Activated CD4-positive, alpha-beta T cell treated with anti-CD3 and anti-CD28 coated beads, Interleukin-2, amount 10 ng/mL, durations not matched to agents 7 days and 5 days (primary cell): ENCODE results near the gene AMPD3. TPM values are rescaled to one million over a fixed set of nuclear protein-coding genes. Genes with fewer than 3 reads are reported as not detected.

Source experiments
- CTCF ChIA-PET: fragments of 350-600 bp; sonication (Branson Sonifier 250); formaldehyde crosslinking; loops from one replicate; lab custom pipeline; 2021; ENCODE audit warnings: antibody characterized with exemption; lab: Charles Lee
- POLR2A ChIA-PET: fragments of 350-600 bp; sonication (Branson Sonifier 250); formaldehyde crosslinking; loops from one replicate; lab custom pipeline; 2021; ENCODE audit warnings: antibody characterized with exemption; lab: Charles Lee
- DNase-seq: peaks from one replicate; pipeline ENCODE4 v3.0.0-alpha.2; 2020
- H3K27ac Mint-ChIP-seq: one replicate; pipeline ENCODE4 v1.8.0; 2021; ENCODE audit warnings: mild to moderate bottlenecking, moderate library complexity, mixed read lengths
- H3K27me3 Mint-ChIP-seq: one replicate; pipeline ENCODE4 v1.8.0; 2021; ENCODE audit warnings: mixed read lengths
- H3K36me3 Mint-ChIP-seq: one replicate; pipeline ENCODE4 v1.8.0; 2021; ENCODE audit warnings: low read depth, mixed read lengths
- H3K4me1 Mint-ChIP-seq: one replicate; pipeline ENCODE4 v1.8.0; 2021; ENCODE audit warnings: mixed read lengths
- H3K4me3 Mint-ChIP-seq: one replicate; pipeline ENCODE4 v1.8.0; 2021; ENCODE audit warnings: mild to moderate bottlenecking, moderate library complexity, mixed read lengths
- H3K9me3 Mint-ChIP-seq: one replicate; pipeline ENCODE4 v1.8.0; 2021; ENCODE audit warnings: mixed read lengths
- total RNA-seq, 2 experiments: library from RNA; stranded (reverse); gene quantifications; one replicate each; pipeline ENCODE4 v1.2.3, GENCODE V29; 2021

Gene AMPD3
- total RNA-seq, 2 experiments from 2014 or later, result 20.3 to 20.8 TPM

- Mint-ChIP-seq H3K4me3 (no peak overlapping the region), H3K27me3 (no peaks in the 10 kb centered on the region), H3K27ac (no peak overlapping the region), H3K36me3 (peaks cover 32% of the 10 kb centered on the region), H3K9me3 (no peaks in the 10 kb centered on the region), H3K4me1 (no peaks in the 10 kb centered on the region)
- DNase-seq, result no peak
- POLR2A ChIA-PET, result no interaction called here
- CTCF ChIA-PET, result interaction anchor here (1.2 kb wide), 1 partner anchor 127 kb away, joined by 3 read pairs; no protein-coding TSS in a partner anchor
These were observed 50.4 kb downstream of the AMPD3 start for GRCh38 chr11:10505278-10506007.

DNA sequence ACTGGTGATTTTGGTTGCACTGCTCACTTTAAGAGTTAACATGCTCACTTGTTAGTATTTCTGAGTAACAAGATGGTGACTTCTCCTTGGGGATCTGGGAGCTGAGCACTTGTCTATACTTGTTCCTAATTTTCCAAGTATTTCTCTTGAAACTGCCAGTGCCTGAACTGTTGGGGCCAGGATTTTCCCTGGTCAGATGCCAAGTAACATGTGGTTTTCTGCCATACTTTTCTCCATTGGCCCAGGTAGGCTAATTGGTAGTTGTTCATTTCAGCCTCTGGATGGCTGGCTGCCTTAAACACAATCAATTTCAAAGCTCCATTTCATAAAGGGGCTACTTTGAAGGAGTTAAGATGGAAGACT lies 50.9 kb downstream of the AMPD3 start:
- Mint-ChIP-seq H3K9me3 (no peaks in the 10 kb centered on the region), H3K27ac (no peak overlapping the region), H3K4me3 (no peak overlapping the region), H3K27me3 (no peaks in the 10 kb centered on the region), H3K4me1 (no peaks in the 10 kb centered on the region), H3K36me3 (peaks cover 30% of the 10 kb centered on the region)
- no peak for DNase-seq
- POLR2A ChIA-PET, result no interaction called here
- CTCF ChIA-PET, result interaction anchor here (1.2 kb wide), 1 partner anchor 127 kb away, joined by 3 read pairs; no protein-coding TSS in a partner anchor

DNA sequence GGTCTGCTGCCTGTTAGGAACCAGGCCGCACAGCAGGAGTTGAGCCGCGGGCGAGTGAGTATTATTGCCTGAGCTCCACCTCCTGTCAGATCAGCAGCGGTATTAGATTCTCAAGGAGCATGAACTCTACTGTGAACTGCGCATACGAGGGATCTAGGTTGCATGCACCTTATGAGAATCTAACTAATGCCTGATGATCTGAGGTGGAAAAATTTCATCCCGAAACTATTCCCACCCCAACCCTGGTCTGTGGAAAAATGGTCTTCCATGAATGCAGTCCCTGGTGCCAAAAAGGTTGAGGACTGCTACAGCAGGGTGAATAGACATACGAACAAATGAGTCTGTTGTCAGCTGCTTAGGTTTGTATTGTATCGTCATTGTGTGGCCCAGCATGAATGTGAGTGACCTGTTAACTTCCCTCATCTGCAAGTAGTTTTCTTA lies 56.1 kb downstream of the AMPD3 start:
- H3K9me3 Mint-ChIP-seq, result no peaks in the 10 kb centered on the region
- peaks cover 7% of the 10 kb centered on the region for H3K36me3 Mint-ChIP-seq
- ChIA-PET CTCF (interaction anchor here (0.6 to 1.2 kb wide), 2 partner anchors 19 to 30 kb away, joined by 3 to 4 read pairs; partner anchors contain the start of gene RNF141), POLR2A (no interaction called here)
- H3K27ac Mint-ChIP-seq, result no peak overlapping the region
- DNase-seq, result no peak
- no peaks in the 10 kb centered on the region for H3K27me3 Mint-ChIP-seq
- H3K4me1 Mint-ChIP-seq, result peaks cover 7% of the 10 kb centered on the region
- H3K4me3 Mint-ChIP-seq, result no peak overlapping the region

- Mint-ChIP-seq H3K4me1 (peaks cover 7% of the 10 kb centered on the region), H3K9me3 (no peaks in the 10 kb centered on the region), H3K4me3 (no peak overlapping the region), H3K36me3 (peaks cover 10% of the 10 kb centered on the region), H3K27ac (no peak overlapping the region), H3K27me3 (no peaks in the 10 kb centered on the region)
- no peak for DNase-seq
- POLR2A ChIA-PET, result no interaction called here
- CTCF ChIA-PET, result no interaction called here
These were observed 59.1 kb downstream of the AMPD3 start for GRCh38 chr11:10514202-10514601.

GRCh38 chr11:10514709-10515108 lies 59.6 kb downstream of the AMPD3 start:
- peaks cover 12% of the 10 kb centered on the region for H3K36me3 Mint-ChIP-seq
- no peaks in the 10 kb centered on the region for H3K9me3 Mint-ChIP-seq
- DNase-seq, result no peak
- no peak overlapping the region for H3K27ac Mint-ChIP-seq
- ChIA-PET CTCF (no interaction called here), POLR2A (no interaction called here)
- no peak overlapping the region for H3K4me3 Mint-ChIP-seq
- H3K4me1 Mint-ChIP-seq, result peaks cover 7% of the 10 kb centered on the region
- no peaks in the 10 kb centered on the region for H3K27me3 Mint-ChIP-seq

DNA sequence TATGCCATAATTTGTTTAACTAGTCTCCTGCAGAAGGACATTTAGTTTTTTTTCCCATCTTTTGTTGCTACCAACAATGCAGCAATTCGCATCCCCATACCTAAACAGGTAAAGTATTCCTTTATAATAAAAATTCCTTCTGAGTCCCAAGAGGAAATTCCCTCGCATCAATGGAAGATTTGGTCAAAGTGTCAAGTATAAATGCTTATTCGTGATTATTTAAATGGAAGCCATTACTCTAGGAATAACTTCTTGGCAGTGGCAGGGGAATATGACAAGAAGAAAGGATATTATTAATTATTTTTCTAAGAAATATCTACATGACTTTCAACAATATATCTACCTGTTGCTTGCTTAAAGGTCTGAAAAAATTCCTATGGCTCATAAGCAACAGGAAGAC lies 60.4 kb downstream of the AMPD3 start:
- POLR2A ChIA-PET, result no interaction called here
- H3K4me1 Mint-ChIP-seq, result peaks cover 7% of the 10 kb centered on the region

GRCh38 chr11:10518123-10518522 lies 63.1 kb downstream of the AMPD3 start:
- CTCF ChIA-PET, result interaction anchor here (2.9 kb wide), 1 partner anchor 23 kb away, joined by 9 read pairs; the partner anchor contains the start of gene RNF141
- peaks cover 2% of the 10 kb centered on the region for H3K4me1 Mint-ChIP-seq
- POLR2A ChIA-PET, result interaction anchor here (0.7 kb wide), 1 partner anchor 16 kb away, joined by 4 read pairs; no protein-coding TSS in a partner anchor
- no peaks in the 10 kb centered on the region for H3K27me3 Mint-ChIP-seq
- no peaks in the 10 kb centered on the region for H3K9me3 Mint-ChIP-seq
- no peak overlapping the region for H3K4me3 Mint-ChIP-seq
- no peak for DNase-seq
- no peak overlapping the region for H3K27ac Mint-ChIP-seq
- H3K36me3 Mint-ChIP-seq, result peaks cover 19% of the 10 kb centered on the region

More for the DNA sequence above, 60.4 kb downstream of the AMPD3 start:
- Mint-ChIP-seq H3K9me3 (no peaks in the 10 kb centered on the region), H3K27ac (no peak overlapping the region), H3K36me3 (peaks cover 13% of the 10 kb centered on the region), H3K27me3 (no peaks in the 10 kb centered on the region), H3K4me3 (no peak overlapping the region)
- CTCF ChIA-PET, result no interaction called here
- DNase-seq, result no peak

- no peaks in the 10 kb centered on the region for H3K27me3 Mint-ChIP-seq
- no peaks in the 10 kb centered on the region for H3K4me1 Mint-ChIP-seq
- ChIA-PET POLR2A (no interaction called here), CTCF (interaction anchor here (1.1 to 2.9 kb wide), 2 partner anchors 9 to 22 kb away, joined by 3 to 9 read pairs; partner anchors contain the start of gene RNF141)
- no peak overlapping the region for H3K27ac Mint-ChIP-seq
- DNase-seq, result no peak
- peaks cover 20% of the 10 kb centered on the region for H3K36me3 Mint-ChIP-seq
- H3K4me3 Mint-ChIP-seq, result no peak overlapping the region
- no peaks in the 10 kb centered on the region for H3K9me3 Mint-ChIP-seq
These were observed 63.8 kb downstream of the AMPD3 start for GRCh38 chr11:10518891-10519290.

GRCh38 chr11:10519630-10520029 lies 64.6 kb downstream of the AMPD3 start:
- H3K27ac Mint-ChIP-seq, result no peak overlapping the region
- no peak for DNase-seq
- peaks cover 23% of the 10 kb centered on the region for H3K36me3 Mint-ChIP-seq
- no peaks in the 10 kb centered on the region for H3K27me3 Mint-ChIP-seq
- CTCF ChIA-PET, result interaction anchor here (1.1 to 2.9 kb wide), 2 partner anchors 9 to 22 kb away, joined by 3 to 9 read pairs; partner anchors contain the start of gene RNF141
- H3K9me3 Mint-ChIP-seq, result no peaks in the 10 kb centered on the region
- H3K4me1 Mint-ChIP-seq, result no peaks in the 10 kb centered on the region
- H3K4me3 Mint-ChIP-seq, result no peak overlapping the region
- POLR2A ChIA-PET, result no interaction called here

- CTCF ChIA-PET, result interaction anchor here (0.6 to 2.9 kb wide), 4 partner anchors 10 to 1376 kb away, joined by 3 to 9 read pairs (median 6); partner anchors contain the start of gene RNF141
- Mint-ChIP-seq H3K4me3 (no peak overlapping the region), H3K9me3 (no peaks in the 10 kb centered on the region), H3K27me3 (no peaks in the 10 kb centered on the region), H3K27ac (no peak overlapping the region), H3K4me1 (no peaks in the 10 kb centered on the region), H3K36me3 (peaks cover 26% of the 10 kb centered on the region)
- POLR2A ChIA-PET, result no interaction called here
- DNase-seq, result no peak
These were observed 65.5 kb downstream of the AMPD3 start for GRCh38 chr11:10520562-10520961.

DNA sequence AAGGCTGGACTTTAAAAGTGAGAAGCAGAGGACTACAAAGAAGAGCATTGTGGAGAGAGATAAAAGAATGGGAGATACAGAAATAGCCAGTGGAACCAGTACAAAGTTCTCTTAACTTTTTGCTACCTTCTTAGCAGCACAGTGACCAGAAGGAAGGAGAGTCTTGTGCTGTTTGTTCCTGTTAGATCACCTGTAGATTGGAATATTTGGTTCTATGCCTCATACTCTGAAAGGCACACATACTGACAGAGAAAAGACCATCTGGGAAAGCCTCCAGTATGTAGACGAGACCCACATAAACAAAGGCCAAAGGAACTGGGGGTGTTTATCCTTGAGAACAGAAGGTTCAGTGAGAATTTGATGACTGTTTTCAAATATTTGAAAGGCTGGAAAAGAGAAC lies 67.2 kb downstream of the AMPD3 start:
- CTCF ChIA-PET, result no interaction called here
- DNase-seq, result no peak
- no peak overlapping the region for H3K27ac Mint-ChIP-seq
- H3K4me1 Mint-ChIP-seq, result peaks cover 9% of the 10 kb centered on the region
- POLR2A ChIA-PET, result no interaction called here
- no peak overlapping the region for H3K4me3 Mint-ChIP-seq
- H3K27me3 Mint-ChIP-seq, result no peaks in the 10 kb centered on the region
- peaks cover 26% of the 10 kb centered on the region for H3K36me3 Mint-ChIP-seq
- H3K9me3 Mint-ChIP-seq, result no peaks in the 10 kb centered on the region

- no peaks in the 10 kb centered on the region for H3K9me3 Mint-ChIP-seq
- POLR2A ChIA-PET, result no interaction called here
- H3K27ac Mint-ChIP-seq, result no peak overlapping the region
- H3K4me1 Mint-ChIP-seq, result peaks cover 13% of the 10 kb centered on the region
- no peaks in the 10 kb centered on the region for H3K27me3 Mint-ChIP-seq
- CTCF ChIA-PET, result interaction anchor here (1.1 kb wide), 2 partner anchors 8 to 18 kb away, joined by 3 read pairs; partner anchors contain the start of gene RNF141
- H3K4me3 Mint-ChIP-seq, result no peak overlapping the region
- DNase-seq, result no peak
- peaks cover 28% of the 10 kb centered on the region for H3K36me3 Mint-ChIP-seq
These were observed 67.9 kb downstream of the AMPD3 start for GRCh38 chr11:10522921-10523320.

DNA sequence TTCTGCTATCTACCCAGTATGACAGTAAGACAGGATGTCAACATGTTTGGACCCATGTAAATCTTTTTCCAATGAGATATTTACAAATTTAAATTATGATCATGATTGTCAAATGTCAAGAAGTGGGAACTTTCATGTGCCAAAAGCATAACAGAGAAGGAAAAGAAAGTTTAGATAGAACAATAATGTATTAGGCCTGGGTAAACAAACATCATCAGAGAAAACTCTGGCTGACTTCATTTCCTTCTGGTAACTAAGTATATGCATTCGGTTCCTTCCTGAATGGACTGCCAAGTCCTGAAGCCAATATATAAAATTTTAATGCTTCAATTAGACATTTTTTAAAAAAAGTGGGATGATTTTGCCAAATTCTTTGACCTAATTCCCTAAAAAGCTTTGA lies 69.4 kb downstream of the AMPD3 start:
- no peaks in the 10 kb centered on the region for H3K9me3 Mint-ChIP-seq
- no peaks in the 10 kb centered on the region for H3K27me3 Mint-ChIP-seq
- ChIA-PET POLR2A (no interaction called here), CTCF (no interaction called here)
- peaks cover 13% of the 10 kb centered on the region for H3K4me1 Mint-ChIP-seq
- H3K27ac Mint-ChIP-seq, result no peak overlapping the region
- H3K4me3 Mint-ChIP-seq, result no peak overlapping the region
- H3K36me3 Mint-ChIP-seq, result peaks cover 32% of the 10 kb centered on the region
- no peak for DNase-seq
